GM10266 (cell line): ENCODE data around the gene SRSF11.

Source experiments
- DNase-seq: peaks from one replicate; pipeline ENCODE4 v3.0.0; 2012; ENCODE audit errors: extremely low spot score
- TF ChIP-seq, protein P1 (sequence below): IDR thresholded peaks from 2 replicates; pipeline ENCODE4 v1.5.1; 2012; ENCODE audit warnings: mild to moderate bottlenecking, low read depth; ENCODE audit not compliant: control insufficient read depth, insufficient read depth; ENCODE audit errors: missing control alignments

Gene SRSF11

DNA sequence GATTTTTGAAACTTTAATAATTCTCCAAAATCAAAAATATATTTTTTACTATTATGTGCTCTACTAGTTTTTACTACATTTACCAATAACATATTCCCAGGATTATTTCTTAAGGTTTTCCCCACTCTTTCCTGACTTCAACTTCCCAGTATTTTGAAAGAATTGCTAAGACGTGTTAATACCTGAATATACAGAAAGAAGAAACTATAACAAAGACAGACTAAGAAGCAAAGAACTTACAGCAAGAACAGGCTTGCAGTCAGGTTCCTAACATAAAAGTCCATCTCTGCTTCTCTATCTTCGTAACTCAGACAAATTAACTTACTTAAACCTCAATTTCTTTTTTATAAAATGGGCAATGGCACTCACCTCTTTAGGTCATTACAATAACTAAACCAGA is 63.2 kb downstream of the SRSF11 start:
- no peak for DNase-seq
- TF ChIP-seq, protein P1, sequence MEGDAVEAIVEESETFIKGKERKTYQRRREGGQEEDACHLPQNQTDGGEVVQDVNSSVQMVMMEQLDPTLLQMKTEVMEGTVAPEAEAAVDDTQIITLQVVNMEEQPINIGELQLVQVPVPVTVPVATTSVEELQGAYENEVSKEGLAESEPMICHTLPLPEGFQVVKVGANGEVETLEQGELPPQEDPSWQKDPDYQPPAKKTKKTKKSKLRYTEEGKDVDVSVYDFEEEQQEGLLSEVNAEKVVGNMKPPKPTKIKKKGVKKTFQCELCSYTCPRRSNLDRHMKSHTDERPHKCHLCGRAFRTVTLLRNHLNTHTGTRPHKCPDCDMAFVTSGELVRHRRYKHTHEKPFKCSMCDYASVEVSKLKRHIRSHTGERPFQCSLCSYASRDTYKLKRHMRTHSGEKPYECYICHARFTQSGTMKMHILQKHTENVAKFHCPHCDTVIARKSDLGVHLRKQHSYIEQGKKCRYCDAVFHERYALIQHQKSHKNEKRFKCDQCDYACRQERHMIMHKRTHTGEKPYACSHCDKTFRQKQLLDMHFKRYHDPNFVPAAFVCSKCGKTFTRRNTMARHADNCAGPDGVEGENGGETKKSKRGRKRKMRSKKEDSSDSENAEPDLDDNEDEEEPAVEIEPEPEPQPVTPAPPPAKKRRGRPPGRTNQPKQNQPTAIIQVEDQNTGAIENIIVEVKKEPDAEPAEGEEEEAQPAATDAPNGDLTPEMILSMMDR = no peak

DNA sequence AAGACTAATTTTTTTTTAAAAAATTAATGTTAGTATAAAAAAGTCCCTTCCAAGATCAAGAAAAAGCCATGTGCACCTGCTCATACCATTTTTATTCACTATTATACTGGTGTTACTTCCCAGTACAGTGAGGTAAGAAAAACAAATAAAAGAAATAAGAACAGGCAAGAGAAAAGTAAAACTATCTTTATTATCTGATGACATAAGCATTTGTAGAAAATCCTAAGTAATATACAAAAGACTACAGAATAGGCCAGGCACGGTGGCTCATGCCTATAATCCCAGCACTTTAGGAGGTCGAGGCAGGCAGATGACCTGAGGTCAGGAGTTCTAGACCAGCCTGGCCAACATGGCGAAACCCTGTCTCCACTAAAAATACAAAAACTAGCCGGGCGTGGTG is 65.3 kb downstream of the SRSF11 start:
- TF ChIP-seq, protein P1 = no peak

DNA sequence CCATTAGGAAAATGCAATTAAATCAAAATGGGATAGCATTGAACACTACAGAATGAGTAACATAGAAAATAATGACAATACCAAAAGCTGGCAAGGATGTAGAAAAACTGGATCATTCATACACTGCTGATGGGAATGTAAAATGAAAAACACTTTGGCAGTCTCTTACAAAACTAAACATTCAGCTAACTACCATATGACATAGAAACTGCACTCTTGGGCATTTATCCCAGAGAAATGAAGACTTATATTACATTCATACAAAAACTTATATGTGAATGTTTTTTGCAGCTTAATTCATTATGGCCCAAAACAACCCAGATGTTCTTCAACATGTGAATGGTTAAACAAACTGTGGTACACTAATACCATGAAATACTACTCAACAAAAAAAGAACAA is 67.0 kb downstream of the SRSF11 start:
- no peak for DNase-seq
- TF ChIP-seq, protein P1 = no peak

More for the DNA sequence above, 65.3 kb downstream of the SRSF11 start:
- DNase-seq = no peak

DNA sequence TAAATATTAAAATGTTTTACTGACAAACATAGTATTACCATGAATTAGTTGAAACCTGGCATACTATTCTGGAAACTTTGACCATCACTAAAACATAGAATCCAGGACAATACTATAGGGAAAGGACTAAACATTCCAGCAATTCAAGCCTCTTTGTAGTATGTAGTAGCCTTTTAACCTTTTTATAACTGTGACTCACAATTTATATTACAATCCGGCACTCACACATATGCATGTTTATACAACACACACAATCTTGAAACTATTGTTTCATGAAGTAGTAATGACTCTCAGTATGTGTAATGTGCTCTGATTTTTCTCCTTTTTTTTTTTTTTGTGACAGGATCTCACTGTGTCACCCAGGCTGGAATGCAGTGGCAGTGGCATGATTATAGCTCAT is 69.0 kb downstream of the SRSF11 start:
- TF ChIP-seq, protein P1 = no peak
- DNase-seq = no peak

DNA sequence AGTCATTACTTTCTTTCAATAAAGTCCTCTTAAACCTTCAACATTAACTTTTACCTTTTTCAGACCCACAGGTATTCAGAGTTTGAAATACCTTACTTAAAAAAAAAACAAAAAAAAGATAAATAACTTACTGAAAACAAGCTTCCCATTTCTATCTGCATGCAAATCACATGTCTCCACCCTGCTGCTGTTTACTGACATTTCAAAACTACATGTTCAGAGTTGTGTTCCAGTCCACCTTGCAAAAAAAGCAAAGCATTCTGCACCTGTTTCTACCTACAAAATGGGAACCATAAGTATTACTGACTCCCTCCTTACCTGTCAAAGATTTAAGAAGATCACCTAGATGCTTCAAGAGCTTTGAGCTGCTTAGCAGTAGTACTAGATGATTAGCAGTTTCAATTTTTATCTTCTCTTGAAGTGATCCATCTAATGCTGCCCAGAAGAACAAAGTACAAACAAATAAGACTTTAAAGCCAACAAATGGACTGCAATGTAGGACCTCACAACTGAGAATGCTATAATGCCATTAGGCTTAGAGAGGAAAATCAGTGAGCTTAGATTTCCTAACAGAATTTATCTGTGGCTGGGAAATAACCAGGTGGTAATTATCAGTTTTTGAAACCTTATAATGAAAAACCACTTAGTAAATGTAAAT is 72.1 kb downstream of the SRSF11 start:
- TF ChIP-seq, protein P1 = no peak

DNA sequence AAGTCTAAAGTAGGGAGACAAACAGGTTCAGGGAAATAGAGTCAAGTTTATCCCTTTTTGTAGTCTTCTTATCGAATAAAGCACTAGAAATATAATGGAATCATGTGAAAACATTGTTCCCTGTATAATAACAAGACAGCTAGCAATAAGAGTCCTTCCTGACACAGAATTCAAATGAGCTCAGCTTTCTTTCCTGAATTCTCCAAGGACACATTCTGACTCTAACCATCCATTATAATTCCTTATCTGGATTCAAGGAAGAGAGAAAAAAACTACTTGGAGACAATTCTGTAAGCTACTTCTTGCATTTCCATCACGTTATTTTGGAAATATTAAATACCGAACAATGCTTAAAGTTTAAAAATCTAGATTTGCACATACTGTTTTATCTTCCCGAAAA is 74.6 kb downstream of the SRSF11 start:
- DNase-seq = no peak

More for the DNA sequence above, 72.1 kb downstream of the SRSF11 start:
- no peak for DNase-seq

DNA sequence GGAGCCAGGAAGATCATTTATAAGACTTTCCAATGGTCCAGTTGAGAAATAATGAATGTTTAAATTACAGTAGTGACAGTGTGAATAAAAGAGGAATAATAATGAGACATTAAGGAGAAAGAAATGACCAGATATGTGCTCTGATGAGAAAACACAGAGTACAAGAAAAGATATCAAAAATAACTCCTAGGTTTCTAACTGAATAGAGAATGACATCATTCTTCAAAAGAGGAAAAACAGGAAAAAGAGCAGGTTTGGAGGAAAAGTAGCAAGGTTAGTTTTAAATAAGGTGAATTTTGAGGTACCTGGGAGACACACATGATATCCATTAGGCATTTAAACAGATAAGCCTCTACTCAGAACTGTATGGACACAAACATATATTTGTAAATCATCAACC is 78.3 kb downstream of the SRSF11 start:
- DNase-seq = no peak
- TF ChIP-seq, protein P1 = no peak

More for the DNA sequence above, 74.6 kb downstream of the SRSF11 start:
- TF ChIP-seq, protein P1 = no peak
